Vagina (tissue), 2 donors: ENCODE data around the gene ITPR1.

ENCODE experiments used
- CTCF ChIP-seq, 3 experiments: fragments of 450-650 bp in 2 of 3; fragments of 200-600 bp in 1 of 3; sonication (generic) in 1 of 3; IDR thresholded peaks; one replicate each; pipeline ENCODE4 v1.5.1; 2017 to 2019; ENCODE audit warnings: antibody characterized with exemption in 3 of 3, mild to moderate bottlenecking in 2 of 3, moderate library complexity in 2 of 3
- POLR2AphosphoS5 ChIP-seq, 2 donors: sonication (generic); formaldehyde crosslinking; IDR thresholded peaks; one replicate each; pipeline ENCODE4 v1.9.0; 2017; ENCODE audit warnings: antibody characterized with exemption in 2 of 2, mild to moderate bottlenecking in 2 of 2, low read depth in 1 of 2; ENCODE audit not compliant: insufficient read depth in 1 of 2

GRCh38 chr3:4532535-4533112, 39.5 kb downstream of the ITPR1 start:
- TF ChIP-seq CTCF (IDR thresholded peaks at IDR 0.05) = no peak
- TF ChIP-seq POLR2AphosphoS5 (IDR thresholded peaks at IDR 0.05; ENCODE audit: insufficient read depth in 1 of 2, low read depth in 1 of 2) = no peak
